Neural progenitor cell (in vitro differentiated cells): ENCODE measurements around the gene ERC2. TPM values are rescaled to one million over a fixed set of nuclear protein-coding genes. Genes with fewer than 3 reads are reported as not detected.

Experiments
- DNase-seq: peaks from one replicate; pipeline ENCODE4 v3.0.0-alpha.2; 2016; ENCODE audit warnings: low spot score
- H2AFZ ChIP-seq: fragments of 200-600 bp; sonication (generic); replicated peaks from 2 replicates; pipeline ENCODE4 v1.6.1; 2016; ENCODE audit warnings: antibody characterized with exemption
- H3F3A ChIP-seq: fragments of 200-600 bp; sonication (generic); 2 replicates; pipeline ENCODE4 v1.6.1; 2016; ENCODE audit warnings: antibody characterized with exemption, low read depth
- H3K27ac ChIP-seq: fragments of 200-600 bp; sonication (generic); 2 replicates; pipeline ENCODE4 v1.5.1; 2016; ENCODE audit warnings: mild to moderate bottlenecking
- H3K27me3 ChIP-seq: fragments of 200-600 bp; sonication (generic); 2 replicates; pipeline ENCODE4 v1.6.1; 2016; ENCODE audit warnings: mild to moderate bottlenecking, moderate library complexity
- H3K36me3 ChIP-seq: fragments of 200-600 bp; sonication (generic); 2 replicates; pipeline ENCODE4 v1.5.1; 2016
- H3K4me1 ChIP-seq: fragments of 200-600 bp; sonication (generic); 2 replicates; pipeline ENCODE4 v1.6.1; 2016; ENCODE audit warnings: mixed run types
- H3K4me2 ChIP-seq: fragments of 200-600 bp; sonication (generic); 2 replicates; pipeline ENCODE4 v1.6.1; 2016
- H3K4me3 ChIP-seq: fragments of 200-600 bp; sonication (generic); 2 replicates; pipeline ENCODE4 v1.5.1; 2016
- H3K79me2 ChIP-seq: fragments of 200-600 bp; sonication (generic); 2 replicates; pipeline ENCODE4 v1.6.1; 2016; ENCODE audit warnings: low read depth
- H3K9ac ChIP-seq: fragments of 200-600 bp; sonication (generic); 2 replicates; pipeline ENCODE4 v1.6.1; 2016
- H3K9me3 ChIP-seq: fragments of 200-600 bp; sonication (generic); 2 replicates; pipeline ENCODE4 v1.5.1; 2016; ENCODE audit warnings: low read depth
- H4K20me1 ChIP-seq: fragments of 200-600 bp; sonication (generic); 2 replicates; pipeline ENCODE4 v1.6.1; 2016; ENCODE audit warnings: low read depth
- H3K27ac Mint-ChIP-seq: 3 replicates; pipeline ENCODE4 v1.8.0; 2021; ENCODE audit warnings: mixed read lengths
- H3K27me3 Mint-ChIP-seq: 2 replicates; pipeline ENCODE4 v1.8.0; 2022; ENCODE audit warnings: low read depth, mild to moderate bottlenecking, inconsistent platforms, moderate library complexity, mixed read lengths; ENCODE audit not compliant: insufficient read depth
- H3K36me3 Mint-ChIP-seq: 3 replicates; pipeline ENCODE4 v1.8.0; 2021; ENCODE audit warnings: mixed read lengths
- H3K4me1 Mint-ChIP-seq: 3 replicates; pipeline ENCODE4 v1.8.0; 2021; ENCODE audit warnings: mixed read lengths
- H3K4me3 Mint-ChIP-seq: 3 replicates; pipeline ENCODE4 v1.8.0; 2021; ENCODE audit warnings: mild to moderate bottlenecking, moderate library complexity, mixed read lengths
- H3K9me3 Mint-ChIP-seq: 3 replicates; pipeline ENCODE4 v1.8.0; 2020; ENCODE audit warnings: mixed read lengths
- CTCF ChIP-seq: fragments of 200-600 bp; sonication (generic); IDR thresholded peaks from 2 replicates; pipeline ENCODE4 v1.5.1; 2017; ENCODE audit warnings: antibody characterized with exemption, mild to moderate bottlenecking
- EZH2 ChIP-seq: fragments of 200-600 bp; sonication (generic); IDR thresholded peaks from 2 replicates; pipeline ENCODE4 v1.6.1; 2017; ENCODE audit warnings: antibody characterized with exemption, mild to moderate bottlenecking, moderate library complexity
- EZH2phosphoT487 ChIP-seq: fragments of 200-600 bp; sonication (generic); IDR thresholded peaks from 2 replicates; pipeline ENCODE4 v1.6.1; 2017; ENCODE audit warnings: antibody characterized with exemption
- total RNA-seq: library from RNA; depleted of rRNA; stranded (reverse); fragments of >200 nt; gene quantifications from 2 replicates; pipeline ENCODE4 v1.2.3, GENCODE V29; 2015; ENCODE audit warnings: low replicate concordance

ERC2 gene
- total RNA-seq, 1 donor from 2014 or later = 24.8 TPM

- no peak overlapping the region for H3K4me2 ChIP-seq
- peaks cover 3% of the 10 kb centered on the region for H3K36me3 ChIP-seq
- peaks cover 4% of the 10 kb centered on the region for H3K27me3 Mint-ChIP-seq
- no peak overlapping the region for H3K9ac ChIP-seq
- peaks cover 11% of the 10 kb centered on the region for H3F3A ChIP-seq
- H3K27ac Mint-ChIP-seq = no peak overlapping the region
- H2AFZ ChIP-seq = no peak overlapping the region
- no peak overlapping the region for H3K4me3 ChIP-seq
- H3K4me1 ChIP-seq = peaks cover 27% of the 10 kb centered on the region
- H3K4me1 Mint-ChIP-seq = peaks cover 21% of the 10 kb centered on the region
- H3K4me3 Mint-ChIP-seq = no peak overlapping the region
- no peaks in the 10 kb centered on the region for H4K20me1 ChIP-seq
- no peak for TF ChIP-seq EZH2phosphoT487
- TF ChIP-seq CTCF = no peak
- no peak for TF ChIP-seq EZH2
- H3K9me3 Mint-ChIP-seq = peaks cover 2% of the 10 kb centered on the region
- no peaks in the 10 kb centered on the region for H3K27me3 ChIP-seq
- no peak for DNase-seq
- peaks cover 6% of the 10 kb centered on the region for H3K36me3 Mint-ChIP-seq
- no peaks in the 10 kb centered on the region for H3K79me2 ChIP-seq
- H3K27ac ChIP-seq = no peak overlapping the region
- H3K9me3 ChIP-seq = no peaks in the 10 kb centered on the region
Observed at GRCh38 chr3:55891106-55891505, 577.2 kb downstream of the ERC2 start.

GRCh38 chr3:55888282-55888885, 579.9 kb downstream of the ERC2 start:
- Histone ChIP-seq H3K4me3 (no peak overlapping the region), H4K20me1 (no peaks in the 10 kb centered on the region), H3K4me2 (peak overlapping the region; percentile 45), H3K27me3 (no peaks in the 10 kb centered on the region), H3K27ac (no peak overlapping the region), H3K9ac (no peak overlapping the region), H3K79me2 (no peaks in the 10 kb centered on the region), H2AFZ (no peak overlapping the region), H3F3A (peaks cover 4% of the 10 kb centered on the region), H3K9me3 (no peaks in the 10 kb centered on the region), H3K4me1 (peaks cover 26% of the 10 kb centered on the region), H3K36me3 (peaks cover 3% of the 10 kb centered on the region)
- H3K4me3 Mint-ChIP-seq = no peak overlapping the region
- TF ChIP-seq EZH2phosphoT487 = no peak
- no peak for TF ChIP-seq CTCF
- TF ChIP-seq EZH2 = no peak
- peaks cover 14% of the 10 kb centered on the region for H3K4me1 Mint-ChIP-seq
- H3K36me3 Mint-ChIP-seq = peaks cover 6% of the 10 kb centered on the region
- peaks cover 2% of the 10 kb centered on the region for H3K9me3 Mint-ChIP-seq
- peak overlapping the region; percentile 93 for H3K27ac Mint-ChIP-seq
- DNase-seq = peak; percentile 37
- H3K27me3 Mint-ChIP-seq = no peaks in the 10 kb centered on the region

- Histone ChIP-seq H2AFZ (no peak overlapping the region), H3K79me2 (no peaks in the 10 kb centered on the region), H3F3A (peaks cover 16% of the 10 kb centered on the region), H4K20me1 (no peaks in the 10 kb centered on the region), H3K9me3 (no peaks in the 10 kb centered on the region), H3K27ac (no peak overlapping the region), H3K4me3 (no peak overlapping the region), H3K27me3 (no peaks in the 10 kb centered on the region), H3K36me3 (peaks cover 3% of the 10 kb centered on the region), H3K4me2 (no peak overlapping the region), H3K4me1 (peaks cover 44% of the 10 kb centered on the region), H3K9ac (no peak overlapping the region)
- peaks cover 6% of the 10 kb centered on the region for H3K36me3 Mint-ChIP-seq
- TF ChIP-seq CTCF = no peak
- no peak for TF ChIP-seq EZH2phosphoT487
- no peak for TF ChIP-seq EZH2
- no peaks in the 10 kb centered on the region for H3K27me3 Mint-ChIP-seq
- H3K4me3 Mint-ChIP-seq = no peak overlapping the region
- H3K27ac Mint-ChIP-seq = no peak overlapping the region
- no peak for DNase-seq
- H3K9me3 Mint-ChIP-seq = peaks cover 2% of the 10 kb centered on the region
- H3K4me1 Mint-ChIP-seq = peaks cover 27% of the 10 kb centered on the region
Observed at GRCh38 chr3:55885721-55886120, 582.5 kb downstream of the ERC2 start.
